SK-N-SH (cell line): ENCODE results near the gene IARS2. TPM values are rescaled to one million over a fixed set of nuclear protein-coding genes. Genes with fewer than 3 reads are reported as not detected.
"Not testable (repeated sequence)": the region's sequence is repeated elsewhere in the genome, so short reads cannot be mapped to it uniquely, and the experiment has no call there.

Experiments used
- CTCF ChIA-PET: fragments of 300-600, 350-600 bp; formaldehyde crosslinking; extraction: SDS; loops from one replicate; lab custom pipeline; 2021; lab: Yijun Ruan, JAX
- POLR2A ChIA-PET: fragments of 350-600 bp; sonication (Branson Sonifier 250); formaldehyde crosslinking; extraction: SDS; loops from one replicate; lab custom pipeline; 2020; ENCODE audit warnings: antibody characterized with exemption, inconsistent platforms; lab: Yijun Ruan, JAX
- DNase-seq: peaks from one replicate; pipeline ENCODE4 v3.0.0; 2012
- H2AFZ ChIP-seq: fragments of 200-600 bp; sonication (generic); 2 replicates; pipeline ENCODE4 v1.8.1; 2016; ENCODE audit warnings: antibody characterized with exemption, mild to moderate bottlenecking, low read depth
- H3F3A ChIP-seq: fragments of 200-600 bp; sonication (generic); replicated peaks from 2 replicates; pipeline ENCODE3; 2016; ENCODE audit warnings: antibody characterized with exemption, mild to moderate bottlenecking; ENCODE audit not compliant: insufficient read depth
- H3K27ac ChIP-seq, 2 experiments: fragments of 200-500 bp in 1 of 2; fragments of 200-600 bp in 1 of 2; sonication (Bioruptor generic) in 1 of 2; sonication (generic), shearing (Covaris generic) in 1 of 2; 2 replicates each; pipeline versions ENCODE4 v1.5.1 to v1.6.1; 2014 to 2016; ENCODE audit warnings: low read depth in 2 of 2, inconsistent platforms in 1 of 2, low read length in 1 of 2, mild to moderate bottlenecking in 1 of 2, mixed read lengths in 1 of 2
- H3K27me3 ChIP-seq: fragments of 200-600 bp; sonication (generic), shearing (Covaris generic); 2 replicates; pipeline ENCODE4 v1.6.1; 2016; ENCODE audit warnings: mixed run types; ENCODE audit not compliant: insufficient read depth
- H3K36me3 ChIP-seq, 2 experiments: fragments of 200-500 bp in 1 of 2; fragments of 200-600 bp in 1 of 2; sonication (Bioruptor generic) in 1 of 2; sonication (generic) in 1 of 2; replicated peaks in 1 of 2; 2 replicates each; pipeline versions ENCODE3 to v1.5.1; 2014 to 2016; ENCODE audit warnings: low read length in 1 of 2, mild to moderate bottlenecking in 1 of 2; ENCODE audit not compliant: insufficient read depth in 2 of 2, control insufficient read depth in 1 of 2
- H3K4me1 ChIP-seq, 2 experiments: fragments of 200-500 bp in 1 of 2; fragments of 200-600 bp in 1 of 2; sonication (Bioruptor generic) in 1 of 2; sonication (generic), shearing (Covaris generic) in 1 of 2; 2 replicates each; pipeline versions ENCODE4 v1.5.1 to v1.6.1; 2014 to 2016; ENCODE audit warnings: low read depth in 1 of 2, low read length in 1 of 2, mixed run types in 1 of 2; ENCODE audit not compliant: insufficient read depth in 2 of 2, control insufficient read depth in 1 of 2
- H3K4me2 ChIP-seq: fragments of 200-600 bp; sonication (generic), shearing (Covaris generic); 2 replicates; pipeline ENCODE4 v1.6.1; 2017; ENCODE audit warnings: mixed run types
- H3K4me3 ChIP-seq, 2 experiments: fragments of 200-500 bp in 1 of 2; fragments of 200-600 bp in 1 of 2; sonication (Bioruptor generic) in 1 of 2; sonication (generic), shearing (Covaris generic) in 1 of 2; 2 replicates each; pipeline versions ENCODE4 v1.5.1 to v1.8.1; 2014 to 2016; ENCODE audit warnings: low read depth in 2 of 2, inconsistent platforms in 1 of 2, low read length in 1 of 2, mild to moderate bottlenecking in 1 of 2, mixed read lengths in 1 of 2, moderate library complexity in 1 of 2
- H3K79me2 ChIP-seq: fragments of 200-600 bp; sonication (generic); 2 replicates; pipeline ENCODE4 v1.8.1; 2017; ENCODE audit warnings: mild to moderate bottlenecking; ENCODE audit not compliant: insufficient read depth
- H3K9ac ChIP-seq: fragments of 200-600 bp; sonication (generic); 2 replicates; pipeline ENCODE4 v1.6.1; 2017; ENCODE audit warnings: mixed run types
- H3K9me2 ChIP-seq: fragments of 200-600 bp; sonication (generic); 2 replicates; pipeline ENCODE4 v1.6.1; 2017; ENCODE audit warnings: mixed run types
- H3K9me3 ChIP-seq: fragments of 200-600 bp; sonication (generic); 2 replicates; pipeline ENCODE4 v1.6.1; 2017; ENCODE audit warnings: mixed run types, mild to moderate bottlenecking, moderate library complexity
- H4K20me1 ChIP-seq: fragments of 200-600 bp; sonication (generic); 2 replicates; pipeline ENCODE4 v1.6.1; 2017; ENCODE audit warnings: mild to moderate bottlenecking, mixed run types; ENCODE audit not compliant: insufficient read depth
- ELF1 ChIP-seq: IDR thresholded peaks from 2 replicates; pipeline ENCODE4 v1.4.0; 2012
- EP300 ChIP-seq, 2 experiments: IDR thresholded peaks; 2 replicates each; pipeline versions ENCODE4 v1.4.0 to v1.6.1; 2012; ENCODE audit warnings: borderline replicate concordance in 1 of 2, low read depth in 1 of 2, low read length in 1 of 2
- EZH2phosphoT487 ChIP-seq: fragments of 200-600 bp; sonication (generic); IDR thresholded peaks from 2 replicates; pipeline ENCODE4 v1.6.1; 2017; ENCODE audit warnings: low read depth, mixed run types, mild to moderate bottlenecking, antibody characterized with exemption, moderate library complexity, borderline replicate concordance
- FOSL2 ChIP-seq: IDR thresholded peaks from 2 replicates; pipeline ENCODE4 v1.4.0; 2012; ENCODE audit warnings: low read depth, mild to moderate bottlenecking, moderate library complexity, borderline replicate concordance
- FOXJ3 ChIP-seq: sonication (generic); formaldehyde crosslinking; IDR thresholded peaks from 2 replicates; pipeline ENCODE4 v1.5.1; 2020; ENCODE audit warnings: mild to moderate bottlenecking, missing genetic modification reagents
- FOXM1 ChIP-seq: IDR thresholded peaks from 2 replicates; pipeline ENCODE4 v1.4.0; 2012; ENCODE audit warnings: low read depth, mild to moderate bottlenecking
- GABPA ChIP-seq: IDR thresholded peaks from 2 replicates; pipeline ENCODE4 v1.4.0; 2012; ENCODE audit warnings: low read depth, mild to moderate bottlenecking
- GATA2 ChIP-seq: sonication (generic); formaldehyde crosslinking; IDR thresholded peaks from 2 replicates; pipeline ENCODE4 v1.5.0; 2020; ENCODE audit warnings: mild to moderate bottlenecking, missing genetic modification reagents
- MAX ChIP-seq: IDR thresholded peaks from 2 replicates; pipeline ENCODE4 v1.4.0; 2012; ENCODE audit warnings: low read depth
- MEF2A ChIP-seq: IDR thresholded peaks from 2 replicates; pipeline ENCODE4 v1.4.0; 2012; ENCODE audit warnings: low read depth, borderline replicate concordance
- MXI1 ChIP-seq: IDR thresholded peaks from 2 replicates; pipeline ENCODE4 v1.6.1; 2012; ENCODE audit warnings: mild to moderate bottlenecking, low read depth, low read length, improper control_type of control experiment
- NFIC ChIP-seq: IDR thresholded peaks from 2 replicates; pipeline ENCODE4 v1.4.0; 2012; ENCODE audit warnings: borderline replicate concordance
- PBX3 ChIP-seq: IDR thresholded peaks from 2 replicates; pipeline ENCODE4; 2012
- RXRA ChIP-seq: IDR thresholded peaks from 2 replicates; pipeline ENCODE4 v1.4.0; 2012; ENCODE audit warnings: low read depth, mild to moderate bottlenecking, borderline replicate concordance
- SIN3A ChIP-seq: IDR thresholded peaks from 2 replicates; pipeline ENCODE4 v1.6.1; 2012; ENCODE audit warnings: low read depth, mild to moderate bottlenecking, low read length, moderate library complexity, borderline replicate concordance
- SMC3 ChIP-seq: IDR thresholded peaks from 2 replicates; pipeline ENCODE4 v1.6.1; 2012; ENCODE audit warnings: low read depth, low read length, improper control_type of control experiment
- TAF1 ChIP-seq: IDR thresholded peaks from 2 replicates; pipeline ENCODE4 v1.6.1; 2012; ENCODE audit warnings: low read depth, mild to moderate bottlenecking, low read length, moderate library complexity, borderline replicate concordance
- TCF12 ChIP-seq: IDR thresholded peaks from 2 replicates; pipeline ENCODE4 v1.4.0; 2012
- TEAD4 ChIP-seq: IDR thresholded peaks from 2 replicates; pipeline ENCODE4 v1.4.0; 2012; ENCODE audit warnings: mild to moderate bottlenecking, borderline replicate concordance; ENCODE audit not compliant: insufficient read depth
- ZBTB33 ChIP-seq: IDR thresholded peaks from 2 replicates; pipeline ENCODE4 v1.4.0; 2012; ENCODE audit warnings: low read depth, borderline replicate concordance
- WGBS: methylation state at CpG from one replicate; pipeline ENCODE4 v1.1.6; 2017; ENCODE audit warnings: low lambda C conversion rate; 5-methylcytosine and 5-hydroxymethylcytosine counted together
- polyA plus RNA-seq, 3 experiments: library from polyadenylated mRNA; depleted of rRNA; stranded (reverse); fragments of >200 nt; gene quantifications; 2 replicates each; pipeline ENCODE4 v1.2.3, GENCODE V29; 2012

Gene IARS2
- polyA plus RNA-seq, 1 of the 3 experiments (the other 2 are of a cell fraction): 25.7 TPM

GRCh38 chr1:220158530-220158929, 64.6 kb downstream of the IARS2 start:
- H2AFZ ChIP-seq, H3F3A ChIP-seq, POLR2A ChIA-PET, H3K79me2 ChIP-seq, H3K4me2 ChIP-seq, H4K20me1 ChIP-seq, H3K4me1 ChIP-seq, H3K27ac ChIP-seq, CTCF ChIA-PET, H3K4me3 ChIP-seq, DNase-seq, H3K9me2 ChIP-seq, H3K27me3 ChIP-seq, H3K9ac ChIP-seq, H3K9me3 ChIP-seq: not testable (repeated sequence)
- 97% methylated on average over 7 of the region's 7 CpGs for WGBS
- peaks cover 57 to 72% of the 10 kb centered on the region in 2 experiments for H3K36me3 ChIP-seq

- CTCF ChIA-PET: interaction anchor here (2.3 kb wide), 1 partner anchor 37 kb away, joined by 8 read pairs; no protein-coding TSS in a partner anchor
- Histone ChIP-seq H3K4me2 (no peak overlapping the region), H3K9ac (no peak overlapping the region), H3K79me2 (no peaks in the 10 kb centered on the region), H3K4me1 (no peaks in the 10 kb centered on the region; a peak in 1 of 4 replicates), H3F3A (no peaks in the 10 kb centered on the region), H3K36me3 (peaks cover 52 to 70% of the 10 kb centered on the region in 2 experiments), H3K4me3 (no peak overlapping the region), H4K20me1 (no peaks in the 10 kb centered on the region), H2AFZ (no peak overlapping the region), H3K9me3 (no peaks in the 10 kb centered on the region), H3K27ac (no peak overlapping the region), H3K9me2 (no peaks in the 10 kb centered on the region), H3K27me3 (no peaks in the 10 kb centered on the region)
- TF ChIP-seq ZBTB33 (no peak), MAX (no peak), EZH2phosphoT487 (no peak), NFIC (no peak), FOXJ3 (CRISPR knock-in tag) (no peak), EP300 (IDR thresholded peaks at IDR 0.05; ENCODE audit: borderline replicate concordance in 1 of 2, low read depth in 1 of 2, low read length in 1 of 2) (no peak)
- WGBS: 97% methylated on average over 3 of the region's 3 CpGs
- POLR2A ChIA-PET: no interaction called here
- DNase-seq: no peak
Measured at GRCh38 chr1:220159041-220159440, 65.1 kb downstream of the IARS2 start.

- H3K4me3 ChIP-seq: no peak overlapping the region
- peaks cover 52 to 73% of the 10 kb centered on the region in 2 experiments for H3K36me3 ChIP-seq
- no peaks in the 10 kb centered on the region for H3K79me2 ChIP-seq
- CTCF ChIA-PET: interaction anchor here (2.0 to 2.3 kb wide), 2 partner anchors 29 to 38 kb away, joined by 7 to 8 read pairs; no protein-coding TSS in a partner anchor
- no peaks in the 10 kb centered on the region; a peak in 1 of 4 replicates for H3K4me1 ChIP-seq
- 100% methylated on average over 1 of the region's 1 CpG for WGBS
- no peak for DNase-seq
- no peaks in the 10 kb centered on the region for H3F3A ChIP-seq
- no peaks in the 10 kb centered on the region for H3K9me3 ChIP-seq
- no peaks in the 10 kb centered on the region for H3K27me3 ChIP-seq
- no peak overlapping the region for H3K27ac ChIP-seq
- no peak overlapping the region for H3K4me2 ChIP-seq
- no peaks in the 10 kb centered on the region for H3K9me2 ChIP-seq
- POLR2A ChIA-PET: no interaction called here
- H4K20me1 ChIP-seq: no peaks in the 10 kb centered on the region
- no peak overlapping the region for H2AFZ ChIP-seq
- no peak overlapping the region for H3K9ac ChIP-seq
- TF ChIP-seq SMC3: no peak
- no peak for TF ChIP-seq MXI1
- no peak for TF ChIP-seq RXRA
- TF ChIP-seq PBX3: no peak
- TF ChIP-seq NFIC: no peak
- TF ChIP-seq GATA2 (CRISPR knock-in tag): no peak
- no peak for TF ChIP-seq FOXJ3 (CRISPR knock-in tag)
- no peak for TF ChIP-seq TCF12
- TF ChIP-seq ELF1: no peak
- TF ChIP-seq TEAD4: no peak
- TF ChIP-seq MEF2A: no peak
- no peak for TF ChIP-seq TAF1
- TF ChIP-seq SIN3A: no peak
- no peak for TF ChIP-seq FOXM1
- TF ChIP-seq GABPA: no peak
- TF ChIP-seq FOSL2: no peak
Measured at GRCh38 chr1:220160027-220160426, 66.1 kb downstream of the IARS2 start.
